HUES6 (cell line): ENCODE data around the gene RBM43.
"Not testable (repeated sequence)": the region's sequence is repeated elsewhere in the genome, so short reads cannot be mapped to it uniquely, and the experiment has no call there.

ENCODE experiments used
- H3K27ac ChIP-seq: 2 replicates; pipeline ENCODE4 v1.7.0; 2013; ENCODE audit warnings: low read depth, mild to moderate bottlenecking, low read length, inconsistent platforms
- H3K27me3 ChIP-seq: 2 replicates; pipeline ENCODE4 v1.6.1; 2013; ENCODE audit warnings: low read length; ENCODE audit not compliant: control insufficient read depth, insufficient read depth
- H3K36me3 ChIP-seq: 2 replicates; pipeline ENCODE4 v1.6.1; 2013; ENCODE audit warnings: low read length; ENCODE audit not compliant: control insufficient read depth, insufficient read depth
- H3K4me1 ChIP-seq: 2 replicates; pipeline ENCODE4 v1.6.1; 2013; ENCODE audit warnings: low read length; ENCODE audit not compliant: control insufficient read depth, insufficient read depth
- H3K4me3 ChIP-seq: 2 replicates; pipeline ENCODE4 v1.5.1; 2013; ENCODE audit warnings: low read depth, low read length
- H3K9ac ChIP-seq: one replicate; pipeline ENCODE4 v1.6.1; 2013; ENCODE audit warnings: mild to moderate bottlenecking, low read length
- H3K9me3 ChIP-seq: 2 replicates; pipeline ENCODE4 v1.6.1; 2013; ENCODE audit warnings: low read depth, low read length; ENCODE audit not compliant: control insufficient read depth, insufficient read depth

RBM43 gene

DNA sequence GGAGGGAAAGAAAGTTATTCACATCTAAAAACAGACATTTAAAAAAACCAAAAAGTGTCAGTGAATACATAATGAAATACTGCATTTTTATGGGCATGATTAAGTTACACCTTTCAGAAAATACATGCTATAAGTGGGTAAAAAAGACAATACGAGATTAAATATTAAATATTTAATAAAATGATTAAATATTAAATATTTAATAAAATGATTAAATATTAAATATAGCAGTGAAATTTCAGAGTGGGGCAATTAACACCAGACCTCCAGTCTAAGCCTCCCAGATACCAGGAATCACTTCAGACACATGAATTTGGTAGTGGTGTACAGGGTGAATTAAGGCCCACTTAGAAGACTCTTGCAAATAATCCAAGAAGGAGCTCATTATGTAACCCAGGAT lies 15.5 kb downstream of the RBM43 start:
- Histone ChIP-seq H3K4me3 (no peak overlapping the region), H3K27me3 (no peaks in the 10 kb centered on the region), H3K4me1 (no peaks in the 10 kb centered on the region), H3K9ac (no peak overlapping the region), H3K36me3 (no peaks in the 10 kb centered on the region), H3K9me3 (peaks cover 3% of the 10 kb centered on the region; the same call in 1 of the 2 replicates), H3K27ac (no peak overlapping the region)

- H3K27me3 ChIP-seq: no peaks in the 10 kb centered on the region
- no peaks in the 10 kb centered on the region; the same call in 1 of the 2 replicates for H3K9me3 ChIP-seq
- H3K4me3 ChIP-seq: no peak overlapping the region
- no peak overlapping the region for H3K27ac ChIP-seq
- no peak overlapping the region for H3K9ac ChIP-seq
- H3K36me3 ChIP-seq: no peaks in the 10 kb centered on the region
- H3K4me1 ChIP-seq: no peaks in the 10 kb centered on the region
These were observed 18.2 kb downstream of the RBM43 start for GRCh38 chr2:151243468-151243867.

DNA sequence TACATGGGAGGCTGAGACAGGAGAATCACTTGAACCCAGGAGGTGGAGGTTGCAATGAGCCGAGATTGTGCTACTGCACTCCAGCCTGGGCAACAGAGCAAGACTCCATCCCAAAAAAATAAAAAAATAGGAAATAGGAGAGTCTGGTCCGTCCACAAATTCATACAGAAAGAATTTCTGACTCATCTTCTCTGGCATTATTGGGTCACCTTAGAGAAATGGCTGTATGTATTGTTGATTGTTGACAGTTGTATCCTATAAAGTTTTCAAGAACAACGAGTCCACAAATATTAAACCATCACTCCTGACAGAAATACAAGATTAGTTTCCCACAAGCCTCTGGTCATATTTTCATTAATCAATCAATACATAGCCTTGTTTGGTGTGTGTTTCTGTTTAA lies 20.4 kb downstream of the RBM43 start:
- Histone ChIP-seq H3K9ac (no peak overlapping the region), H3K4me3 (no peak overlapping the region), H3K9me3 (no peaks in the 10 kb centered on the region)

GRCh38 chr2:151240433-151240832 lies 21.2 kb downstream of the RBM43 start:
- Histone ChIP-seq H3K9me3 (no peaks in the 10 kb centered on the region), H3K9ac (no peak overlapping the region), H3K4me1 (no peaks in the 10 kb centered on the region), H3K4me3 (no peak overlapping the region), H3K36me3 (no peaks in the 10 kb centered on the region), H3K27me3 (no peaks in the 10 kb centered on the region), H3K27ac (no peak overlapping the region)

More for the DNA sequence above, 20.4 kb downstream of the RBM43 start:
- Histone ChIP-seq H3K36me3 (no peaks in the 10 kb centered on the region), H3K27me3 (no peaks in the 10 kb centered on the region), H3K4me1 (no peaks in the 10 kb centered on the region), H3K27ac (no peak overlapping the region)

GRCh38 chr2:151239624-151240023 lies 22.0 kb downstream of the RBM43 start:
- no peaks in the 10 kb centered on the region for H3K36me3 ChIP-seq
- no peak overlapping the region for H3K27ac ChIP-seq
- H3K9ac ChIP-seq: no peak overlapping the region
- no peaks in the 10 kb centered on the region for H3K4me1 ChIP-seq
- no peak overlapping the region for H3K4me3 ChIP-seq
- no peaks in the 10 kb centered on the region for H3K27me3 ChIP-seq
- H3K9me3 ChIP-seq: no peaks in the 10 kb centered on the region

GRCh38 chr2:151238527-151239487 lies 22.9 kb downstream of the RBM43 start:
- H3K4me1 ChIP-seq: no peaks in the 10 kb centered on the region
- H3K9ac ChIP-seq: no peak overlapping the region
- no peak overlapping the region for H3K27ac ChIP-seq
- H3K9me3 ChIP-seq: no peaks in the 10 kb centered on the region
- H3K36me3 ChIP-seq: no peaks in the 10 kb centered on the region
- no peaks in the 10 kb centered on the region for H3K27me3 ChIP-seq
- H3K4me3 ChIP-seq: no peak overlapping the region

DNA sequence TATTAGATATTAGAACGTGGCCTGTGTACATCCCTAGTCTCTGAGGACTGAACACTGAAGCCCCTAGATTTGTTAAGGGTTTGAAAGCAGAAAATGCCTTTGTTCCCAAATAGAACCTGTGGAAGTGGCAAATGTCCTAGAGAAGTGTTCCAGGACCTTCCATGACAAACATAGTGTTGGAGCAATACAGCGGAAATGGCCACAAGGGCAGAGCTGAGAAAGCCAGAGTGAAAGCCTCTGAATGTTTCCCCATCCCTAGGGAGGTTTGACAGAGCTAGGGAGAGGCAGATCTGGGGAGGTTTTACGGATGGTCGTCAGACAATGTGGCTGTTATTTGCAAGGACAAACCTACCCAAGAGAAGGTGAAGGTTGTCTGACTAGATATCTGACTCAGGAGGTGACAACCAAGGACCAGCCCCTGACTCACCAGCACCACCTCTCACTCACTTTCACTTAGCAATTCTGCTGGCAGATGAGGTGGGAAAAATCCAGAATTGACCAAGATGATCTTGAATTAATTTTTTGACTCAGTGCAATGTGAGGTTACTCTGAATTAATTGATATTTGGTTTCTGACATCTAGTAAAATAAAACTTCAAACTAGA lies 24.1 kb downstream of the RBM43 start:
- Histone ChIP-seq H3K36me3 (no peaks in the 10 kb centered on the region), H3K9ac (no peak overlapping the region), H3K4me1 (no peaks in the 10 kb centered on the region), H3K9me3 (no peaks in the 10 kb centered on the region; the same call in 1 of the 2 replicates), H3K4me3 (no peak overlapping the region), H3K27me3 (no peaks in the 10 kb centered on the region), H3K27ac (no peak overlapping the region)

GRCh38 chr2:151233760-151234159 lies 27.9 kb downstream of the RBM43 start:
- H3K27ac ChIP-seq, H3K36me3 ChIP-seq, H3K4me1 ChIP-seq, H3K4me3 ChIP-seq, H3K27me3 ChIP-seq, H3K9me3 ChIP-seq, H3K9ac ChIP-seq: not testable (repeated sequence)

GRCh38 chr2:151233288-151233687 lies 28.4 kb downstream of the RBM43 start:
- H3K9me3 ChIP-seq, H3K36me3 ChIP-seq, H3K9ac ChIP-seq, H3K27me3 ChIP-seq, H3K27ac ChIP-seq, H3K4me1 ChIP-seq, H3K4me3 ChIP-seq: not testable (repeated sequence)

GRCh38 chr2:151230627-151231140 lies 31.0 kb downstream of the RBM43 start:
- H3K9me3 ChIP-seq: no peaks in the 10 kb centered on the region; the same call in 1 of the 2 replicates
- no peaks in the 10 kb centered on the region for H3K36me3 ChIP-seq
- H3K4me3 ChIP-seq: no peak overlapping the region
- H3K27ac ChIP-seq: no peak overlapping the region
- H3K27me3 ChIP-seq: no peaks in the 10 kb centered on the region
- H3K4me1 ChIP-seq: no peaks in the 10 kb centered on the region
- no peak overlapping the region for H3K9ac ChIP-seq

DNA sequence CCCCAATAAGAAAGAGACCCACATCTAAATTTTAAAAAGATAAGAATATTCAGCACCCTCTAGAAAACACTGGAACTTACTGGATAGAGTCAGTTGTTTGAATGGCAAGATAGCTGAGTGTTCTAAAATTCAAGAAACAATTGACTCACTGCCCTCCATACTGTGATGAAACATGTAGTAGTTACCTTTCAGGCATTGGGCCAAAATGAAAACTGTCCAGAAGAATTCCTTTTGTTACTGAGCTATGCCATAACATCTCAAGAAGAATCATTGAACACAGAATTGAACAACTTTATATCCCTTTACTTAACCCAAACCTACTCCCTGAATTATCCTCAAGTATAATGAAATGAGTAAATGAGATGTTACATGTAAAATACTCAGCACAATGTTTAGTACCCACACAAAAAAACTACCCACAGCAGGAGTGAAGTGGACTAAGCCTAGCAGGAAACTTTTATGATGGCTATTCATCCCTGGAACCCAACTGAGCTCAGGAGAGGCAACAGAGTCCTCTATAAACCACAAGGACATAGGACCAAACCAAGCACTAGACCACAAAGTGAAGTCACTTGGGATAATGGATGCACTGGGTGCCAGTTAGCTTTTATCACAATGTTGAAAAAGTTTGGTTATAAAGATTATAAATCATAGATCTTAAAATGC lies 32.7 kb downstream of the RBM43 start:
- no peaks in the 10 kb centered on the region for H3K4me1 ChIP-seq
- H3K4me3 ChIP-seq: no peak overlapping the region
- no peaks in the 10 kb centered on the region; the same call in 1 of the 2 replicates for H3K9me3 ChIP-seq
- H3K36me3 ChIP-seq: no peaks in the 10 kb centered on the region
- no peak overlapping the region for H3K9ac ChIP-seq
- no peaks in the 10 kb centered on the region for H3K27me3 ChIP-seq
- H3K27ac ChIP-seq: no peak overlapping the region
